HG02588 (cell line): ENCODE measurements around the gene MSH6.

Experiments
- ATAC-seq: cut with Tn5 transposase; IDR thresholded peaks from one replicate; pipeline ENCODE4 v1.9.1; 2021; ENCODE audit warnings: mild to moderate bottlenecking, moderate library complexity; ENCODE audit not compliant: unreplicated experiment

The MSH6 gene, protein sequence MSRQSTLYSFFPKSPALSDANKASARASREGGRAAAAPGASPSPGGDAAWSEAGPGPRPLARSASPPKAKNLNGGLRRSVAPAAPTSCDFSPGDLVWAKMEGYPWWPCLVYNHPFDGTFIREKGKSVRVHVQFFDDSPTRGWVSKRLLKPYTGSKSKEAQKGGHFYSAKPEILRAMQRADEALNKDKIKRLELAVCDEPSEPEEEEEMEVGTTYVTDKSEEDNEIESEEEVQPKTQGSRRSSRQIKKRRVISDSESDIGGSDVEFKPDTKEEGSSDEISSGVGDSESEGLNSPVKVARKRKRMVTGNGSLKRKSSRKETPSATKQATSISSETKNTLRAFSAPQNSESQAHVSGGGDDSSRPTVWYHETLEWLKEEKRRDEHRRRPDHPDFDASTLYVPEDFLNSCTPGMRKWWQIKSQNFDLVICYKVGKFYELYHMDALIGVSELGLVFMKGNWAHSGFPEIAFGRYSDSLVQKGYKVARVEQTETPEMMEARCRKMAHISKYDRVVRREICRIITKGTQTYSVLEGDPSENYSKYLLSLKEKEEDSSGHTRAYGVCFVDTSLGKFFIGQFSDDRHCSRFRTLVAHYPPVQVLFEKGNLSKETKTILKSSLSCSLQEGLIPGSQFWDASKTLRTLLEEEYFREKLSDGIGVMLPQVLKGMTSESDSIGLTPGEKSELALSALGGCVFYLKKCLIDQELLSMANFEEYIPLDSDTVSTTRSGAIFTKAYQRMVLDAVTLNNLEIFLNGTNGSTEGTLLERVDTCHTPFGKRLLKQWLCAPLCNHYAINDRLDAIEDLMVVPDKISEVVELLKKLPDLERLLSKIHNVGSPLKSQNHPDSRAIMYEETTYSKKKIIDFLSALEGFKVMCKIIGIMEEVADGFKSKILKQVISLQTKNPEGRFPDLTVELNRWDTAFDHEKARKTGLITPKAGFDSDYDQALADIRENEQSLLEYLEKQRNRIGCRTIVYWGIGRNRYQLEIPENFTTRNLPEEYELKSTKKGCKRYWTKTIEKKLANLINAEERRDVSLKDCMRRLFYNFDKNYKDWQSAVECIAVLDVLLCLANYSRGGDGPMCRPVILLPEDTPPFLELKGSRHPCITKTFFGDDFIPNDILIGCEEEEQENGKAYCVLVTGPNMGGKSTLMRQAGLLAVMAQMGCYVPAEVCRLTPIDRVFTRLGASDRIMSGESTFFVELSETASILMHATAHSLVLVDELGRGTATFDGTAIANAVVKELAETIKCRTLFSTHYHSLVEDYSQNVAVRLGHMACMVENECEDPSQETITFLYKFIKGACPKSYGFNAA (N-terminal part only)

GRCh38 chr2:47782671-47783485 is at the start of gene MSH6:
Gene MSH6, plus strand, starts transcription at chr2:47783145. Its CDS starts 89 bp downstream, at chr2:47783234.
- peak; percentile 80 for ATAC-seq

- ATAC-seq, result no peak
Measured at GRCh38 chr2:47735136-47735869, 47.6 kb upstream of the MSH6 start.

DNA sequence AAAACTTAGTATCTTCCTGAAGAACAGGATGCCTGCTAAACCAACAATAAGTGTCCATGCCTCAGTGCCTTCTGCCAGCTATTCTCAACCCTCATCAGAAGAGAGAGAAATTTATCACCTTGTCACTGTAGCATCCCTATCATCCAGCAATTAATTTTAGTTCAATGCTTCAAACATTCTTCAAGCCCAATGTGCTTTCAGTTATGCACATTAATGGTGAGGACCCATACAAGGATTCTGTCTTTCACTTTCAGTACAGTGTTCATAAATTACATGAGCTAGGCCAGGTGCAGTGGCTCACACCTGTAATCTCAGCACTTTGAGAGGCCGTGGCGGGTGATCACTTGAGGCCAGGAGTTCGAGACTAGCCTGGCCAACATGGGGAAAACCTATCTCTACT is 47.0 kb upstream of the MSH6 start:
- ATAC-seq, result no peak

GRCh38 chr2:47737191-47737975 is 45.6 kb upstream of the MSH6 start:
- ATAC-seq, result no peak

DNA sequence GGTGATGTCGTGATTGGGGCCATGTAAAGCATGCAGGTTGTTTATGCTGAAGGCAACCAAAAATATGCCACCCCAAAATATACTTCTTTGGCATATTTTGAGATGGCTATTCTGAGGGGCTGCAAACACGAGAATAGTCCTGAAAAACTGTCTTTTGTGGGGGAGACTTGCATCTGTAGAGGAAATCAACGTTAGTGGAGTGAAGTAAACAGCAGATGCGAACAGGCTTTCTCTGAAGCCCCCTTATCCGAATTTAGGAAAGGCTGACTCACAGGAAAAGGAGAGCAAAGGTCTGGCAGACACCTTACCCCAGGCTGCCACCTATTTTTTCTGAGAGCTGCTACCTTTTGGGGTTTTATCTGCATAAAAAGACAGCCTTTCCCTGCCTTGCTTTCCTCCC is 44.6 kb upstream of the MSH6 start:
- ATAC-seq, result no peak

- no peak for ATAC-seq
Measured at GRCh38 chr2:47741101-47741500, 41.8 kb upstream of the MSH6 start.

DNA sequence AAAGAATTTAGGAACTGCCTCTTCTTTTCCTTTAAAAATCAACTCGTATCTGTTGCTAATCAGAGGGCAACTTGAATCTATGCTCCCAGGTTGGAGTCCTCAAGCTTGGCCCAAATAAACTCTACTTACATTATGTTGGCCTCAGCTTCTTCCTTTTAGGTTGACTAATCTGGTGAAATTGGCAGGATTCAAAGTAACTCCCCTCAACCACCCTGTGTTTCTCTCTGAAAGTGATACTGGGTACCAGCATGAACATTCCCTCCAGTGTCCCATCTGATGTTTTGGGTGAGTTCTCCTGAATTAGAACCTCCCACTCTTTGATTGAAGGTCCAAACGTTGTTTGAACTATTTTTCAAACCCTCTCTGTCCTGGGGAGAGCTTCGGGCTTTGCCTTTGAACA is 41.3 kb upstream of the MSH6 start:
- ATAC-seq, result no peak

GRCh38 chr2:47744074-47744473 is 38.9 kb upstream of the MSH6 start:
- ATAC-seq, result no peak

GRCh38 chr2:47747878-47748277 is 35.1 kb upstream of the MSH6 start:
- no peak for ATAC-seq

DNA sequence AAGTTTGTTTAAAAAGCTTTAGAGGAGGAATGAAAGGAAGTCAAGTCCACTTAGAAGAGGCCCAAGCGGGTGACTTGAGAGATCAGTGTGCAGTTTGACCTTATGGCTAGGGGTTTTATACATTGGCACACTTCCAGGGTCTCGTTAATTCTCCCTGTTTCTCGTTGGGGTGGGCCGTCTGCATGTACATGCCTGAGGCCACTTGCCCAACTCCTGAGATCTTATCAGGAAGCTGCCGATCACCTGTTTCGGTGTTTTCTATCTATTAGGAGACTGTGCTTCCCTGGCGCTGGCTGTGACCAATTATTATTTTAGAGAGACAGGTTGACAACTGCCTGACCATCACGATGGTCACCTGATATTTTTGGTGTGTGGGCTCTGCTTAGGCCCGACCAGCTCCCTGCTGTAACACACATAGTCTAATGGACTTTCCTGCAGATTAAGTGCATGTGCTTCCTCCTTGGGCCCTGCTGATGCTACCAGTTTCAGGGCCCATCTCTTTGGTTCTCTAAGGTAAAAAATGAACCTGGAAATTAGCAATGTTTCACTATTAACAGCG is 31.0 kb upstream of the MSH6 start:
- peak; percentile 32 for ATAC-seq

DNA sequence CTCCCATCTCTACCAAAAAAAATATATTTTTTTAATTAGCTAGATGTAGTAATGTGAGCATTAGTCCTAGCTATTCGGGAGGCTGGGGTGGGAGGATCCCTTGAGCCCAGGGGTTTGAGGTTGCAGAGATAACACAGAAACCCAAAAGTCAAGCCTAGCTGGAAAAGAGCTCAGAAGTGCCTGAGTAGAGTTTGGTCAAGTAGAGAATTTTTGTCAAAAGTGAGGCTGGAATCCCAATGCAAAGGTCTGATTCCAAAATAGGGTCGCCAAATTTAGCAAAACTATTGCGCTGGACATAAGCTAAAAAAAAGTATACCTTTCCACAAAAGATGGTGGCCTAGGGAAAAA is 15.5 kb upstream of the MSH6 start:
- no peak for ATAC-seq

DNA sequence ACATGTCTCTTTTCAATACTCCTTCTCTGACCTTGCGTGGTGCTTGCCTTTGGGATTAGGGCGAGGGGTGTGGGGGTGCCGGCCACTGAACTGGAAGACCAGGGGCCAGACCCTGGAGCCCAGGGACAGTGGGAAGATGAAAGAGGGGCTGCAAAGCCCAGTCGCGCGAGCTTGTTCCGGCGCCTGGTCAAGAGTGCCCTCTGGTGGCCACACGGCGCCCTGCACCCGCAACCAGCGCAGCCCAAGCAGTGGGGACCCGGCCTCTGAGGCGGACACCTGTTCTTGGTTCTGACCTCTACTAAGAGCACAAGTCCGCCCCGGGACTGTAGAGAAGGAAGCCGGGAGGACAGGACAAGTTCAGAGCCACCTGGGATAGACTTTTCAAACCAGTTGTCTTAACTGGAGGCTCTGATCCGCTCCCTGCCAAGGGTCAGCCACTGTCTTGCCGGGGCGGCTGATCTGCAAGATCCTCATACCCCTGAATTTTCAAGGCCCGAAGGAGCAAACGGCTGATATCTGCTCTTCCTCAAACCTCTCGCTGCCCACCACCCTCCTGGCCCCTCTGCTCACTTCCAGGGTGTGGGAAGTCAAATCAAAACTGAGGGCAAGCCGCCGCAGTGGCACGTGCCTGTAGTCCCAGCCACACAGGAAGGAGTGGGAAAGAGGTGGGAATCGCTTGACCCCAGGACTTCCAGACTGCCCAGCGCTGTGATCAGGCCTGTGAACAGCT is 14.9 kb upstream of the MSH6 start:
- ATAC-seq, result peak; percentile 70

DNA sequence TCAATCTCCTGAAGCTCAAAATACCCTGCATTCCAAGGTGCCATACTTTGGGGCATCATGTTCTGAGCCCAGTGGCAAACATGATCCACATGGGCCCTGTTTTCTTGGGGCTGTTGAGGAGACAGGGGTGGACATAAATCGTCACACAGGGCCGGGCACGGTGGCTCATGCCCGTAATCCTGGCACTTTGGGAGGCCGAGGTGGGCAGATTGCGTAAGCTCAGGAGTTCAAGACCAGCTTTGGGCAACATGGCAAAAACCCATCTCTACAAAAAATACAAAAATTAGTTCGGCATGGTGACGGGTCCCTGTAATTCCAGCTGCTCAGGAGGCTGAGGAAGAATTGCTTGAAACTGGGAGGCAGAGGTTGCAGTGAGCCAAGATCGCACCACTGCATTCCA is 13.6 kb upstream of the MSH6 start:
- ATAC-seq, result no peak

- ATAC-seq, result no peak
Measured at GRCh38 chr2:47771211-47771610, 11.7 kb upstream of the MSH6 start.

DNA sequence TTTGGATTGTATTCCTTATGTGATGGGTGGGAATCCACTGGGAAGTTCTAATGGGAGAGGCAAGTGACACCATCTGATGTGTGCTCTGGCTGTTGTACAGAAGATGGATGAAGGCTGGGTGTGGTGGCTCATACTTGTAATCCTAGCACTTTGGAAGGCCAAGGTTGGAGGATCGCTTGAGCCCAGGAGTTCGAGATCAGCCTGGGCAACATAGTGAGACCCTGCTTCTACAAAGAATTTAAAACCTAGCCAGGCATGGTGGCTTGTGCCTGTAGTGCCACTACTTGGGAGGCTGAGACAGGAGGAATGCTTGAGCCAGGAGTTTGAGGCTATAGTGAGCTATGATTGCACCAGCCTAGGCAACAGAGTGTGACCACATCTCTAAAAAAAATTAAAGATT is 10.6 kb upstream of the MSH6 start:
- no peak for ATAC-seq

DNA sequence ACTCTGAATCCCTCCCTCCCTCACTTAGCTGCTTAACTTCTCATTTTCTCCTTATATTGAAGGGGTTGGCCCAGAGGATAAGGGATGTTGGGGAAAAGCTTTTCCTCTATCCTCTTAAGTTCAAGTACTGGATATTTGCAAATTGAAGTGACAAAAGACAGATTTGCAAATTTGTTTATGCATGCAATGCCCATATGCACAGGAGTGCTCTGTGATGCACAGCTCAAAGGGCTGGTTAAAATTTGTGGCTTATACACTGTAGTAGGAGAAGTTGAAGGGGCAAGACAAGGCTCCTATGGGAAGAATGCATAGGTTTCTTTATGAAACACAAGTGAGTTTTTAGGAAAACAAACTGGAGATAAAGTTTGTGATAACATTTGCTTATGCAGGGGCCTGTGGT is 8.4 kb upstream of the MSH6 start:
- ATAC-seq, result no peak

- no peak for ATAC-seq
Measured at GRCh38 chr2:47777277-47777937, 5.5 kb upstream of the MSH6 start.
